Liver (tissue), 9 donors: ENCODE data around the gene VAC14. TPM values are rescaled to one million over a fixed set of nuclear protein-coding genes. Genes with fewer than 3 reads are reported as not detected.

Experiments used
- DNase-seq: peaks from one replicate; pipeline ENCODE4 v3.0.0-alpha.2; 2017; ENCODE audit warnings: low spot score
- H3K27ac ChIP-seq, 2 donors: one replicate each; pipeline ENCODE4 v1.7.0; 2013; ENCODE audit warnings: inconsistent platforms in 2 of 2, low read length in 2 of 2, control low read depth in 1 of 2, low read depth in 1 of 2, mild to moderate bottlenecking in 1 of 2
- H3K27me3 ChIP-seq, 4 donors: one replicate each; pipeline versions ENCODE4 v1.6.1 to v1.7.0; 2013; ENCODE audit warnings: low read length in 3 of 4, inconsistent platforms in 1 of 4, mild to moderate bottlenecking in 1 of 4, moderate library complexity in 1 of 4; ENCODE audit not compliant: control insufficient read depth in 4 of 4, insufficient read depth in 4 of 4
- H3K36me3 ChIP-seq, 4 donors: one replicate each; pipeline versions ENCODE4 v1.6.1 to v1.7.0; 2013; ENCODE audit warnings: low read length in 3 of 4, mild to moderate bottlenecking in 3 of 4, low read depth in 1 of 4, moderate library complexity in 1 of 4; ENCODE audit not compliant: control insufficient read depth in 4 of 4, insufficient read depth in 3 of 4
- H3K4me1 ChIP-seq, 4 donors: one replicate each; pipeline versions ENCODE4 v1.6.1 to v1.7.0; 2013; ENCODE audit warnings: low read length in 3 of 4, mild to moderate bottlenecking in 3 of 4, moderate library complexity in 1 of 4; ENCODE audit not compliant: control insufficient read depth in 4 of 4, insufficient read depth in 4 of 4
- H3K4me3 ChIP-seq, 3 donors: one replicate each; pipeline versions ENCODE4 v1.6.1 to v1.7.0; 2013; ENCODE audit warnings: low read length in 3 of 3, control low read depth in 1 of 3, low read depth in 1 of 3, mild to moderate bottlenecking in 1 of 3
- H3K9ac ChIP-seq, 2 donors: one replicate each; pipeline ENCODE4 v1.7.0; 2013; ENCODE audit warnings: low read length in 2 of 2, mild to moderate bottlenecking in 2 of 2, moderate library complexity in 2 of 2, control low read depth in 1 of 2, low read depth in 1 of 2
- H3K9me3 ChIP-seq, 4 donors: one replicate each; pipeline versions ENCODE4 v1.6.1 to v1.7.0; 2013; ENCODE audit warnings: low read length in 3 of 4; ENCODE audit not compliant: control insufficient read depth in 4 of 4
- ATF3 ChIP-seq: IDR thresholded peaks from 2 replicates; pipeline ENCODE4 v1.6.1; 2016; ENCODE audit warnings: antibody characterized with exemption
- CTCF ChIP-seq: fragments of 150-350 bp; IDR thresholded peaks from 2 replicates; pipeline ENCODE4 v1.5.1; 2017; ENCODE audit warnings: improper control_type of control experiment, low read depth, low read length; ENCODE audit not compliant: missing input control
- EGR1 ChIP-seq, 2 donors: IDR thresholded peaks; 2 replicates each; pipeline ENCODE4 v1.6.1; 2016 to 2018; ENCODE audit warnings: antibody characterized with exemption in 2 of 2, low read depth in 2 of 2
- FOXA1 ChIP-seq: IDR thresholded peaks from 2 replicates; pipeline ENCODE4 v1.6.1; 2016; ENCODE audit warnings: antibody characterized with exemption
- FOXA2 ChIP-seq: IDR thresholded peaks from 2 replicates; pipeline ENCODE4 v1.6.1; 2016; ENCODE audit warnings: antibody characterized with exemption
- GABPA ChIP-seq, 2 donors: IDR thresholded peaks in 1 of 2; conservative IDR thresholded peaks in 1 of 2; 2 replicates each; pipeline ENCODE4 v1.6.1; 2016; ENCODE audit warnings: antibody characterized with exemption in 2 of 2, mild to moderate bottlenecking in 1 of 2, moderate library complexity in 1 of 2
- HNF4A ChIP-seq, 2 donors: conservative IDR thresholded peaks; 2 replicates each; pipeline ENCODE4 v1.6.1; 2016; ENCODE audit warnings: antibody characterized with exemption in 2 of 2, mild to moderate bottlenecking in 2 of 2
- HNF4G ChIP-seq: IDR thresholded peaks from 2 replicates; pipeline ENCODE4 v1.6.1; 2016; ENCODE audit warnings: antibody characterized with exemption
- JUND ChIP-seq, 2 donors: IDR thresholded peaks; 2 replicates each; pipeline ENCODE4 v1.6.1; 2016; ENCODE audit warnings: antibody characterized with exemption in 2 of 2
- MAX ChIP-seq: IDR thresholded peaks from 2 replicates; pipeline ENCODE4 v1.6.1; 2016; ENCODE audit warnings: antibody characterized with exemption
- NR2F2 ChIP-seq: IDR thresholded peaks from 2 replicates; pipeline ENCODE4 v1.6.1; 2016; ENCODE audit warnings: antibody characterized with exemption
- RAD21 ChIP-seq, 2 donors: IDR thresholded peaks; 2 replicates each; pipeline ENCODE4 v1.6.1; 2016; ENCODE audit warnings: antibody characterized with exemption in 2 of 2, mild to moderate bottlenecking in 2 of 2
- REST ChIP-seq: IDR thresholded peaks from 2 replicates; pipeline ENCODE4 v1.6.1; 2016; ENCODE audit warnings: antibody characterized with exemption, mild to moderate bottlenecking
- RXRA ChIP-seq, 2 donors: IDR thresholded peaks; 2 replicates each; pipeline ENCODE4 v1.6.1; 2017 to 2018; ENCODE audit warnings: antibody characterized with exemption in 2 of 2, mild to moderate bottlenecking in 1 of 2
- SP1 ChIP-seq: IDR thresholded peaks from 2 replicates; pipeline ENCODE4 v1.6.1; 2018; ENCODE audit warnings: antibody characterized with exemption, mild to moderate bottlenecking
- TAF1 ChIP-seq: conservative IDR thresholded peaks from 2 replicates; pipeline ENCODE4 v1.6.1; 2016; ENCODE audit warnings: antibody characterized with exemption, mild to moderate bottlenecking
- YY1 ChIP-seq: IDR thresholded peaks from 2 replicates; pipeline ENCODE4 v1.6.1; 2016; ENCODE audit warnings: antibody characterized with exemption, mild to moderate bottlenecking
- ZBTB33 ChIP-seq: IDR thresholded peaks from 2 replicates; pipeline ENCODE4 v1.6.1; 2016; ENCODE audit warnings: antibody characterized with exemption
- WGBS: extraction: QIAGEN DNeasy Blood & Tissue Kit; methylation state at CpG from one replicate; pipeline ENCODE4 v1.1.7; 2013; 5-methylcytosine and 5-hydroxymethylcytosine counted together
- polyA plus RNA-seq, 2 donors: library from polyadenylated mRNA; stranded (reverse) in 1 of 2; unstranded in 1 of 2; fragments of 200-250 nt in 1 of 2; fragments of >200 nt in 1 of 2; fragmentation: Nextera tagmentation in 1 of 2; extraction: Ambion mirVana in 1 of 2; gene quantifications; one replicate each; pipeline versions ENCODE4 v1.2.1 to v1.2.3, GENCODE V29; 2013 to 2015
- total RNA-seq, 2 donors: library from RNA; depleted of rRNA; stranded (reverse); fragments of >200 nt; gene quantifications; one replicate each; pipeline ENCODE4 v1.2.3, GENCODE V29; 2014
- donor health status: healthy.
- donor health status: healthy.
- donor health status: healthy.
- donor health status: healthy.
- donor health status: healthy.

VAC14 gene
- total and polyA plus RNA-seq, 4 donors, result 16.7 to 29.8 (median 20.5) TPM

- H3K9me3 ChIP-seq, result peaks cover 0 to 7% (median 2%) of the 10 kb centered on the region in 4 donors
- H3K9ac ChIP-seq, result no peak overlapping the region
- 81% methylated on average over 3 of the region's 3 CpGs for WGBS
- no peak overlapping the region for H3K27ac ChIP-seq
- H3K4me1 ChIP-seq, result peaks cover 7 to 21% (median 18%) of the 10 kb centered on the region in 4 donors
- H3K4me3 ChIP-seq, result no peak overlapping the region
- no peak for TF ChIP-seq ATF3
- TF ChIP-seq CTCF, result no peak
- no peak for TF ChIP-seq REST
- TF ChIP-seq HNF4A (conservative IDR thresholded peaks at IDR 0.05), result no peak
- no peak for TF ChIP-seq JUND (IDR thresholded peaks at IDR 0.05)
- no peak for TF ChIP-seq FOXA2
- TF ChIP-seq YY1, result no peak
- TF ChIP-seq FOXA1, result no peak
- no peak for TF ChIP-seq EGR1 (IDR thresholded peaks at IDR 0.05; ENCODE audit: low read depth in 2 of 2)
- TF ChIP-seq MAX, result no peak
- TF ChIP-seq TAF1, result no peak
- TF ChIP-seq NR2F2, result no peak
- no peak for TF ChIP-seq ZBTB33
- TF ChIP-seq RXRA (IDR thresholded peaks at IDR 0.05), result no peak
- TF ChIP-seq HNF4G, result no peak
- TF ChIP-seq RAD21 (IDR thresholded peaks at IDR 0.05), result no peak
- TF ChIP-seq GABPA (IDR thresholded peaks at IDR 0.05 in 1 of 2, conservative IDR thresholded peaks at IDR 0.05 in 1 of 2), result no peak
- TF ChIP-seq SP1, result no peak
- DNase-seq, result no peak
- no peaks in the 10 kb centered on the region for H3K36me3 ChIP-seq
- no peaks in the 10 kb centered on the region for H3K27me3 ChIP-seq
Observed at GRCh38 chr16:70801611-70802010, 653 bp upstream of the VAC14 start.
